Measurements from ENCODE around the gene EFR3B. TPM values are rescaled to one million over a fixed set of nuclear protein-coding genes. Genes with fewer than 3 reads are reported as not detected.
"Not testable (repeated sequence)": the region's sequence is repeated elsewhere in the genome, so short reads cannot be mapped to it uniquely, and the experiment has no call there.

EFR3B gene
- total RNA-seq, 2 experiments from 2014 or later = 0.16 to 0.23 TPM

GRCh38 chr2:25132693-25133092 lies 90.8 kb downstream of the EFR3B start:
- no peak for DNase-seq
- intact Hi-C loops (cut with micrococcal nuclease) = no loop called here
- ChIA-PET CTCF (interaction anchor here (0.8 to 8.1 kb wide), 2 partner anchors 62 to 157 kb away, joined by 3 to 183 read pairs; no protein-coding TSS in a partner anchor), POLR2A (no interaction called here)
- H3K27ac Mint-ChIP-seq = no peak overlapping the region
- H3K9me3 Mint-ChIP-seq = no peaks in the 10 kb centered on the region
- TF ChIP-seq, protein P1, sequence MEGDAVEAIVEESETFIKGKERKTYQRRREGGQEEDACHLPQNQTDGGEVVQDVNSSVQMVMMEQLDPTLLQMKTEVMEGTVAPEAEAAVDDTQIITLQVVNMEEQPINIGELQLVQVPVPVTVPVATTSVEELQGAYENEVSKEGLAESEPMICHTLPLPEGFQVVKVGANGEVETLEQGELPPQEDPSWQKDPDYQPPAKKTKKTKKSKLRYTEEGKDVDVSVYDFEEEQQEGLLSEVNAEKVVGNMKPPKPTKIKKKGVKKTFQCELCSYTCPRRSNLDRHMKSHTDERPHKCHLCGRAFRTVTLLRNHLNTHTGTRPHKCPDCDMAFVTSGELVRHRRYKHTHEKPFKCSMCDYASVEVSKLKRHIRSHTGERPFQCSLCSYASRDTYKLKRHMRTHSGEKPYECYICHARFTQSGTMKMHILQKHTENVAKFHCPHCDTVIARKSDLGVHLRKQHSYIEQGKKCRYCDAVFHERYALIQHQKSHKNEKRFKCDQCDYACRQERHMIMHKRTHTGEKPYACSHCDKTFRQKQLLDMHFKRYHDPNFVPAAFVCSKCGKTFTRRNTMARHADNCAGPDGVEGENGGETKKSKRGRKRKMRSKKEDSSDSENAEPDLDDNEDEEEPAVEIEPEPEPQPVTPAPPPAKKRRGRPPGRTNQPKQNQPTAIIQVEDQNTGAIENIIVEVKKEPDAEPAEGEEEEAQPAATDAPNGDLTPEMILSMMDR (IDR thresholded peaks at IDR 0.05) = no peak
- H3K27me3 Mint-ChIP-seq = peaks cover 42% of the 10 kb centered on the region
- H3K36me3 Mint-ChIP-seq (ENCODE audit: low read depth) = no peaks in the 10 kb centered on the region
- no peak for ATAC-seq
- no peak overlapping the region for H3K4me3 Mint-ChIP-seq
- H3K4me1 Mint-ChIP-seq (ENCODE audit: low read depth) = peaks cover 3% of the 10 kb centered on the region

DNA sequence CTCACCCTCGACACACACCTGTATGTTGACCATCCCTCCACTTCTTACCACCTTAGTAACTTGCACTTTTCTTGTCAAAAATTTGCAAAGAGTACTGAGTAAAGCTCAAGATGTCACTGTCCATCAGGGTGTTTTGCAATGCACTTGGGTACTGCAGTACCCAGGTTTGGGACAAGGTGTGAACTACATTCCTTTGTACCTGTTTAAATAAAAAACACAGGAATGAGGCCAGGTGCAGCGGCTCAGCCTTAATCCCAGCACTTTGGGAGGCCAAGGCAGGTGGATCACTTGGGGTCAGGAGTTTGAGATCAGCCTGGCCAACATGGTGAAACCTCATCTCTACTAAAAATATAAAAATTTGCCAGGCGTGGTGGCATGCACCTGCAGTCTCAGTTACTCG lies 98.7 kb downstream of the EFR3B start:
- intact Hi-C loops (cut with micrococcal nuclease); H3K36me3 Mint-ChIP-seq (ENCODE audit: low read depth): not testable (repeated sequence)
- CTCF ChIA-PET = interaction anchor here (3.0 kb wide), 1 partner anchor 12 kb away, joined by 13 read pairs; no protein-coding TSS in a partner anchor

DNA sequence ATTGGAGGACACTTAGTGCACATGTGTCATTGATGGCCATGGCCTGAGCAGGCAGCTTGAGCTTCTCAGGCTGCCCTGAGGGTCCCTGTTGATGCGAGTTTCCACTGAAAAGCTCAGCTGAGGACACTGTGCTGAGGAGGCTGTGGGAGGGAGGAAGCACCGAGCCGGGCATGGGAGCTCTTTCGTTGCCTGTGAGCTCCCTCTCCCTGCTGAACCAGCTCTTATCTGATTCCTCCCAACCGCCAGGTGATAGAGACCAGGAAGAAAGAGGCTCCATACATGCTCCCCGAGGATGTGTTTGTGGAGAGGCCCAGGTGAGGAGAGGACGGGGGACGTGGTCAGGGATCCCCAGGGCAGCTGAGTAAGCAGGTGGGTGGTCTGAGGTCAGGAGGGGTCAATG lies 99.2 kb downstream of the EFR3B start:
- POLR2A ChIA-PET = no interaction called here
- intact Hi-C loops (cut with micrococcal nuclease) = no loop called here
- no peaks in the 10 kb centered on the region for H3K36me3 Mint-ChIP-seq (ENCODE audit: low read depth)

More for the DNA sequence above, 98.7 kb downstream of the EFR3B start:
- H3K4me1 Mint-ChIP-seq (ENCODE audit: low read depth); H3K27me3 Mint-ChIP-seq; H3K4me3 Mint-ChIP-seq; DNase-seq; H3K27ac Mint-ChIP-seq; ATAC-seq; H3K9me3 Mint-ChIP-seq; POLR2A ChIA-PET: not testable (repeated sequence)

DNA sequence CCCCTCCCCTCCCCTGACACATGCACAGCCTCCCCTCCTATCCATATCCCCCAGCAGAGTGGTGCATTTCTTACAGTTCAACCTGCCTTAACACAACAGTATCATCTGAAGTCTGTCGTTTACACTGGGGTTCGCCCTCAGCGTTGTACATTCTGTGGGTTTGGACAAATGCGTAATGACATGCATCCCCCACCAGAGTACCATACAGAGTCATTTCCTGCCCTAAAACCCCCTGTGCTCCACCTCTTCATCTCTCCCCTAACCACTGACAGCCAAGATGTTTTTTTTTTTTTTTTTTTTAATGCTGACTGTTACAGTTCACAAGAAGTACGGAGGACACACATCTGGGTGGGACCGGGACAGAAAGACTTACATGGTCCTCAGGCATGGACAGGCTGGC lies 103.9 kb downstream of the EFR3B start:
- Mint-ChIP-seq H3K27me3 (peaks cover 3% of the 10 kb centered on the region), H3K4me3 (no peak overlapping the region), H3K9me3 (no peaks in the 10 kb centered on the region), H3K27ac (no peak overlapping the region), H3K36me3 (ENCODE audit: low read depth) (no peaks in the 10 kb centered on the region), H3K4me1 (ENCODE audit: low read depth) (peaks cover 5% of the 10 kb centered on the region)
- CTCF ChIA-PET = interaction anchor here (0.9 kb wide), 1 partner anchor 50 kb away, joined by 3 read pairs; no protein-coding TSS in a partner anchor
- ATAC-seq (peak; percentile 99), DNase-seq (peak; percentile 47)
- intact Hi-C loops (cut with micrococcal nuclease) = no loop called here
- TF ChIP-seq, protein P1 (IDR thresholded peaks at IDR 0.05) = no peak
- POLR2A ChIA-PET = no interaction called here

More for the DNA sequence above, 99.2 kb downstream of the EFR3B start:
- H3K4me3 Mint-ChIP-seq = no peak overlapping the region
- TF ChIP-seq, protein P1 (IDR thresholded peaks at IDR 0.05) = no peak
- peaks cover 5% of the 10 kb centered on the region for H3K4me1 Mint-ChIP-seq (ENCODE audit: low read depth)
- no peaks in the 10 kb centered on the region for H3K9me3 Mint-ChIP-seq
- ATAC-seq = no peak
- CTCF ChIA-PET = no interaction called here
- DNase-seq = no peak
- peaks cover 7% of the 10 kb centered on the region for H3K27me3 Mint-ChIP-seq
- no peak overlapping the region for H3K27ac Mint-ChIP-seq

GRCh38 chr2:25146896-25147295 lies 105.0 kb downstream of the EFR3B start:
- Mint-ChIP-seq H3K9me3 (no peaks in the 10 kb centered on the region), H3K4me3 (no peak overlapping the region), H3K4me1 (ENCODE audit: low read depth) (peaks cover 5% of the 10 kb centered on the region), H3K27ac (no peak overlapping the region), H3K36me3 (ENCODE audit: low read depth) (no peaks in the 10 kb centered on the region), H3K27me3 (peaks cover 3% of the 10 kb centered on the region)
- ChIA-PET CTCF (interaction anchor here (1.0 kb wide), 1 partner anchor 171 kb away, joined by 4 read pairs; no protein-coding TSS in a partner anchor), POLR2A (no interaction called here)
- intact Hi-C loops (cut with micrococcal nuclease) = no loop called here
- TF ChIP-seq, protein P1 (IDR thresholded peaks at IDR 0.05) = no peak
- ATAC-seq (no peak), DNase-seq (no peak)

Measured in activated CD8-positive, alpha-beta T cell treated with anti-CD3 and anti-CD28 coated beads for 36 hours (primary cell).